Measurements from ENCODE around the gene KLK5.
"Not testable (repeated sequence)": the region's sequence is repeated elsewhere in the genome, so short reads cannot be mapped to it uniquely, and the experiment has no call there.

KLK5 gene

DNA sequence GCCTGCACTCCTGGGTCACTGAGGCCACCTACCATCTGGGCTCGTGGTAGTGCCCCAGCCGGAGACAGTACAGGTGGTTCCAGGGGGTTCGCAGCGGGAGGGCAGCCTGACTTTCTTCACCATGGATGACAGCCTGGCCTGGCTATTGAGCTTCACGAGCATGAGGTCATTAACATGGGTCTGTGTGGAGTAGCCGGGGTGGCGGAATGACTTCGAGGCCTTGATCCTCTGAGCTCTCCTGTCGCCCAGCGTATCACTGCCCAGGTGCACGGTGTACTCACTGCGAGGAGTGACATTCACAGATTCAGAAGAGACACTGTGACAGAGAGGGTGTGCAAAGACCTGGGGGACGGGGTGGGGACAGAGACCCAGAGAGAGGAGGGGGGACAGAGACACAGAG, 27.4 kb upstream of the KLK5 start:
- no peak overlapping the region for H3K4me3 Mint-ChIP-seq
- DNase-seq (ENCODE audit: low spot score in 2 of 2) (no peak), ATAC-seq (replicated peaks; ENCODE audit: extremely low read depth, poor library complexity, severe bottlenecking) (no peak)
- peaks cover 7% of the 10 kb centered on the region for H3K4me1 Mint-ChIP-seq
- H3K27me3 Mint-ChIP-seq, result peaks cover 79% of the 10 kb centered on the region
- no peak overlapping the region for H3K27ac Mint-ChIP-seq (ENCODE audit: low read depth)
- no peaks in the 10 kb centered on the region for H3K9me3 Mint-ChIP-seq
- no peaks in the 10 kb centered on the region for H3K36me3 Mint-ChIP-seq (ENCODE audit: insufficient read depth)

- Mint-ChIP-seq H3K4me1 (peaks cover 7% of the 10 kb centered on the region), H3K27ac (ENCODE audit: low read depth) (no peak overlapping the region), H3K27me3 (peaks cover 75% of the 10 kb centered on the region), H3K4me3 (no peak overlapping the region), H3K36me3 (ENCODE audit: insufficient read depth) (no peaks in the 10 kb centered on the region), H3K9me3 (no peaks in the 10 kb centered on the region)
- DNase-seq (ENCODE audit: low spot score in 2 of 2), result no peak
- no peak for ATAC-seq (replicated peaks; ENCODE audit: extremely low read depth, poor library complexity, severe bottlenecking)
Measured at GRCh38 chr19:50979758-50980157, 26.9 kb upstream of the KLK5 start.

GRCh38 chr19:50978772-50979390, 26.0 kb upstream of the KLK5 start:
- H3K36me3 Mint-ChIP-seq (ENCODE audit: insufficient read depth), result no peaks in the 10 kb centered on the region

GRCh38 chr19:50977626-50978025, 24.8 kb upstream of the KLK5 start:
- Mint-ChIP-seq H3K36me3 (ENCODE audit: insufficient read depth) (no peaks in the 10 kb centered on the region), H3K9me3 (no peaks in the 10 kb centered on the region), H3K27ac (ENCODE audit: low read depth) (no peak overlapping the region), H3K4me1 (peaks cover 7% of the 10 kb centered on the region), H3K27me3 (peaks cover 72% of the 10 kb centered on the region), H3K4me3 (no peak overlapping the region)
- DNase-seq (ENCODE audit: low spot score in 2 of 2) (no peak), ATAC-seq (replicated peaks; ENCODE audit: extremely low read depth, poor library complexity, severe bottlenecking) (no peak)

More at GRCh38 chr19:50978772-50979390, 26.0 kb upstream of the KLK5 start:
- no peak overlapping the region for H3K4me3 Mint-ChIP-seq
- no peak for DNase-seq (ENCODE audit: low spot score in 2 of 2)
- H3K27me3 Mint-ChIP-seq, result peaks cover 66% of the 10 kb centered on the region
- ATAC-seq (replicated peaks; ENCODE audit: extremely low read depth, poor library complexity, severe bottlenecking), result no peak
- H3K4me1 Mint-ChIP-seq, result peaks cover 7% of the 10 kb centered on the region
- no peaks in the 10 kb centered on the region for H3K9me3 Mint-ChIP-seq
- H3K27ac Mint-ChIP-seq (ENCODE audit: low read depth), result no peak overlapping the region

DNA sequence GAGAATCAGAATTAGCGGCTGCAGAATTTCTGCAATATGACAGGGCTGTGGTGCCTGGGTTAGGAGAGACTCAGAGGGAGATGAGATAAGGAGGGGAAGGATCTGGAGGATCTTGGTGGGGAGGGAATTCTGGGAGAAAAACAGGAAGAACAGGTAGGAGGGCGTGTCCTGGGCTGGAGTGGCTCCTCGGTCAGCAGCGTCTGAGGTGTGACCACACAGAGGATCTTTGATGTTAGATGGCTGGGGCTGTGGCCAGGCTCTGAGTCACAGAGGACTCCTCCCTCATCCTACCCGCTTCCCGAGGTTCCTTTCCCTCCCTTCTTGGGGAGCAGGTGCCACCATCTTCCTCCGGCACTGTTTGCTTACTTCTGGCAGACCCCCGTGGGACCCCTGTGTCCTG, 22.9 kb upstream of the KLK5 start:
- H3K27me3 Mint-ChIP-seq, result peaks cover 75% of the 10 kb centered on the region
- no peaks in the 10 kb centered on the region for H3K36me3 Mint-ChIP-seq (ENCODE audit: insufficient read depth)
- H3K4me1 Mint-ChIP-seq, result peaks cover 7% of the 10 kb centered on the region
- H3K4me3 Mint-ChIP-seq, result no peak overlapping the region
- no peak for DNase-seq (ENCODE audit: low spot score in 2 of 2)
- no peak for ATAC-seq (replicated peaks; ENCODE audit: extremely low read depth, poor library complexity, severe bottlenecking)
- H3K9me3 Mint-ChIP-seq, result no peaks in the 10 kb centered on the region
- no peak overlapping the region for H3K27ac Mint-ChIP-seq (ENCODE audit: low read depth)

GRCh38 chr19:50974702-50975556, 22.1 kb upstream of the KLK5 start:
- no peak for ATAC-seq (replicated peaks; ENCODE audit: extremely low read depth, poor library complexity, severe bottlenecking)
- Mint-ChIP-seq H3K36me3 (ENCODE audit: insufficient read depth) (no peaks in the 10 kb centered on the region), H3K4me1 (peaks cover 7% of the 10 kb centered on the region), H3K9me3 (no peaks in the 10 kb centered on the region), H3K4me3 (no peak overlapping the region), H3K27me3 (peaks cover 75% of the 10 kb centered on the region), H3K27ac (ENCODE audit: low read depth) (no peak overlapping the region)
- DNase-seq (ENCODE audit: low spot score in 2 of 2), result no peak

DNA sequence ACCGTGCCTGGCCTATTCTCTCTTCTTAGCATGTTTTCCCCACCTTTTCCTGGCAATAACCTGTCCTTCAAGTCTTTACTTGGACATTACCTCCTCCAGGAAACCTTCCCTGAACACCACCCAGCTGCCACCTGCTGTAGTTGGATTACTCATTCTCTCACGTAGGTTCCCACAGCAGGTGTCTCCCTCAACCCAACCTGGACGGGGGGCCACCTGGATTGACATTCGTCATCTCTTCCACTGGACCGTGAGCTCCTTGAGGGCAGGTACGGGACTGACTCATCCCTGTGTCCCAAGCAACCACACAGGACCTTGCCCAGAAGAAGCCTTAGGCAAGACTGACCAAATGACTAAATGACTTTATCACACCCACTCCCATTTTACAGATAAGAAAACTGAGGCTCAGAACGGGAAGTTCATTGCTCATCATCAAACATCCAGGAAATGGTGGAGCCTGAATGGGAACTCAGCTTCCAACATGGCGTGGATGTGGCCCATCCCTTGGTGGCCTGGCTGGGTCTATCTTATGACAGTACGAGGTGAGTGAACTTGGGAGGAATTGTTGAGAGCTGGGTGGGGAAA, 20.0 kb upstream of the KLK5 start:
- Mint-ChIP-seq H3K4me3 (no peak overlapping the region), H3K4me1 (peaks cover 7% of the 10 kb centered on the region), H3K36me3 (ENCODE audit: insufficient read depth) (no peaks in the 10 kb centered on the region), H3K27me3 (peaks cover 69% of the 10 kb centered on the region), H3K27ac (ENCODE audit: low read depth) (no peak overlapping the region), H3K9me3 (no peaks in the 10 kb centered on the region)
- ATAC-seq (replicated peaks; ENCODE audit: extremely low read depth, poor library complexity, severe bottlenecking), result no peak
- no peak for DNase-seq (ENCODE audit: low spot score in 2 of 2)

DNA sequence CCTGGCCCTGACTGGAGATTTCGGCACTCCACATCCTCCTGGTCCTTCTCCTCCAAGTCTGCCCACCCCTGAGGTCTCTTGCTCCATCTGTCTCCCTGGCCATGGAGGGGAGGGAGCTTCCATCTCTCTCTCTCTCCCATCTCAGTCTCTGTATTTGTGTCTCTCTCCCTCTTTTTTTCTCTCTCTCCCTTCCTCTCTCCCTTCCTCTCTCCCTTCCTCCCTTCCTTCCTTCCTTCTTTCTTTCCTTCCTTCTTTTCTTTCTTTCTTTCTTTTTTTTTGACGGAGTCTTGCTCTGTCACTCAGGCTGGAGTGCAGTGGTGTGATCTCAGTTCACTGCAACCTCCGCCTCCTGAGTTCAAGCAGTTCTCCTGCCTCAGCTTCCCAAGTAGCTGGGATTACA, 17.0 kb upstream of the KLK5 start:
- not testable (repeated sequence) for H3K4me1 Mint-ChIP-seq; H3K9me3 Mint-ChIP-seq; DNase-seq (ENCODE audit: low spot score in 2 of 2); H3K36me3 Mint-ChIP-seq (ENCODE audit: insufficient read depth); H3K4me3 Mint-ChIP-seq; ATAC-seq (replicated peaks; ENCODE audit: extremely low read depth, poor library complexity, severe bottlenecking); H3K27ac Mint-ChIP-seq (ENCODE audit: low read depth)
- peaks cover 76% of the 10 kb centered on the region for H3K27me3 Mint-ChIP-seq

DNA sequence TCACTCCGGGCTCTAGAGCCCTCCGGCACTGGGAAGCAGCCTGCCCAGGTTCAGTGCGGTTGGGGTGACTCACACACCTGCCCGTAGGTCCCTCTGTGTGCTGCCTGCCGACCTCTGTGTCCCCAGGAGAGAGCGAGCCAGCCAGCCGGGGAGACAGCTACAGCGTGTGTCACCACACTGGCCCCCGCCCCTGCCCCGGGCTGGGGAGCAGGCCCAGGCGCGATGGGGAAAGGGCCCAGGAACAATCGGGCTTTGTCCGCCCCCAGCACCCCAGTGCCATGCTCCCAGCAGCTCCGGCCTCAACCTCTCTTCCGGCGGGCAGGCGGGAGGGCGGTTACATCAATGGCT, 16.5 kb upstream of the KLK5 start, which contains the start of gene KLK6:
Gene KLK6 (minus strand): TSS at position 179 of the 348 bp plus-strand sequence. CDS start 1,487 bp downstream, outside the sequence.
- peaks cover 80% of the 10 kb centered on the region for H3K27me3 Mint-ChIP-seq
- DNase-seq (ENCODE audit: low spot score in 2 of 2) (no peak), ATAC-seq (replicated peaks; ENCODE audit: extremely low read depth, poor library complexity, severe bottlenecking) (no peak)

DNA sequence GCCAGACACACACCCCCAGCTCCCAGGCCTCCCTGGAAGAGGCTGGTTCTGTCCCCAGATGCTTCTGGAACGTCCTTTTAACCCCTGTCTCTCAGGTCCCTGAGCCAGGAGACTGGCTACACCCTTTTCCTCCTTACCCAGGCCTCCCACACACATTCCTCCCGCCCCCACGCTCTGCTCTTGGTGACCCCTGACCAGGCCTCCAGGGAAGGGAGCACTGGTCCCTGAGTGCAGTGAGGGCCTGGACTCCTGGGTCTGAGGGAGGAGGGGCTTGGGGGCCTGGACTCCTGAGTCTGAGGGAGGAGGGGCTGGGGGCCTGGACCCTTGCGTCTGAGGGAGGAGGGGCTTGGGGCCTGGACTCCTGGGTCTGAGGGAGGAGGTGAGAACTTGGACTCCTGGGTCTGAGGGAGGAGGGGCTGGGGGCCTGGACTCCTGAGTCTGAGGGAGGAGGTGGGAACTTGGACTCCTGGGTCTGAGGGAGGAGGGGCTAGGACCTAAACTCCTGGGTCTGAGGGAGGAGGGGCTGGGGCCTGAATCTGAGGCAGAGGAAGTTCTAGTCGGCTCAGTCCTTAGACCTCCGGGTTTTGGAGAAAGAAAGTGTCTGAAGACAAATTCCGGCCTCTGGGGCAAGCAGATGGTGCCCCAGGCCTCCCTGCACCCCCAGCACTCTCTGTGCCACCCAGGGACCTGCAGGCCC, 16.0 kb upstream of the KLK5 start:
- Mint-ChIP-seq H3K4me3 (no peak overlapping the region), H3K4me1 (no peaks in the 10 kb centered on the region), H3K9me3 (no peaks in the 10 kb centered on the region), H3K27me3 (peaks cover 86% of the 10 kb centered on the region), H3K27ac (ENCODE audit: low read depth) (no peak overlapping the region), H3K36me3 (ENCODE audit: insufficient read depth) (no peaks in the 10 kb centered on the region)
- no peak for DNase-seq (ENCODE audit: low spot score in 2 of 2)
- ATAC-seq (replicated peaks; ENCODE audit: extremely low read depth, poor library complexity, severe bottlenecking), result no peak

More for the DNA sequence above, 16.5 kb upstream of the KLK5 start, which contains the start of gene KLK6:
- Mint-ChIP-seq H3K4me3 (no peak within 1 kb of the TSS), H3K27ac (ENCODE audit: low read depth) (no peak within 1 kb of the TSS), H3K36me3 (ENCODE audit: insufficient read depth) (no peaks in the 10 kb centered on the region), H3K9me3 (no peaks in the 10 kb centered on the region), H3K4me1 (no peaks in the 10 kb centered on the region)

- H3K4me1 Mint-ChIP-seq, result no peaks in the 10 kb centered on the region
- H3K9me3 Mint-ChIP-seq, result no peaks in the 10 kb centered on the region
- H3K4me3 Mint-ChIP-seq, result no peak overlapping the region
- no peak overlapping the region for H3K27ac Mint-ChIP-seq (ENCODE audit: low read depth)
- H3K27me3 Mint-ChIP-seq, result peaks cover 85% of the 10 kb centered on the region
- no peaks in the 10 kb centered on the region for H3K36me3 Mint-ChIP-seq (ENCODE audit: insufficient read depth)
- DNase-seq (ENCODE audit: low spot score in 2 of 2) (no peak), ATAC-seq (replicated peaks; ENCODE audit: extremely low read depth, poor library complexity, severe bottlenecking) (no peak)
Measured at GRCh38 chr19:50967929-50968715, 15.3 kb upstream of the KLK5 start.

GRCh38 chr19:50964266-50964665, 11.4 kb upstream of the KLK5 start:
- peaks cover 46% of the 10 kb centered on the region for H3K27me3 Mint-ChIP-seq
- H3K27ac Mint-ChIP-seq (ENCODE audit: low read depth), result no peak overlapping the region
- ATAC-seq (replicated peaks; ENCODE audit: extremely low read depth, poor library complexity, severe bottlenecking), result no peak
- peaks cover 1% of the 10 kb centered on the region for H3K36me3 Mint-ChIP-seq (ENCODE audit: insufficient read depth)
- DNase-seq (ENCODE audit: low spot score in 2 of 2), result no peak
- no peak overlapping the region for H3K4me3 Mint-ChIP-seq
- H3K4me1 Mint-ChIP-seq, result no peaks in the 10 kb centered on the region
- H3K9me3 Mint-ChIP-seq, result peaks cover 22% of the 10 kb centered on the region

Measured in central memory CD8-positive, alpha-beta T cell (primary cell).